Lower leg skin (tissue), 3 donors: Measurements from ENCODE around the gene PTGS1.

Experiments
- CTCF ChIP-seq, 3 donors: fragments of 450-650 bp; IDR thresholded peaks; one replicate each; pipeline ENCODE4 v1.5.1; 2016; ENCODE audit warnings: antibody characterized with exemption in 3 of 3, mild to moderate bottlenecking in 3 of 3, moderate library complexity in 2 of 3
- POLR2A ChIP-seq, 2 donors: fragments of 450-650 bp; IDR thresholded peaks; one replicate each; pipeline ENCODE4 v1.6.1; 2016 to 2017; ENCODE audit warnings: antibody characterized with exemption in 2 of 2, mild to moderate bottlenecking in 1 of 2, moderate library complexity in 1 of 2

GRCh38 chr9:122354536-122355199, 16.2 kb upstream of the PTGS1 start:
- TF ChIP-seq CTCF (IDR thresholded peaks at IDR 0.05) = no peak
- no peak for TF ChIP-seq POLR2A (IDR thresholded peaks at IDR 0.05)
